ENCODE results near the gene PLCG2.

The PLCG2 gene

DNA sequence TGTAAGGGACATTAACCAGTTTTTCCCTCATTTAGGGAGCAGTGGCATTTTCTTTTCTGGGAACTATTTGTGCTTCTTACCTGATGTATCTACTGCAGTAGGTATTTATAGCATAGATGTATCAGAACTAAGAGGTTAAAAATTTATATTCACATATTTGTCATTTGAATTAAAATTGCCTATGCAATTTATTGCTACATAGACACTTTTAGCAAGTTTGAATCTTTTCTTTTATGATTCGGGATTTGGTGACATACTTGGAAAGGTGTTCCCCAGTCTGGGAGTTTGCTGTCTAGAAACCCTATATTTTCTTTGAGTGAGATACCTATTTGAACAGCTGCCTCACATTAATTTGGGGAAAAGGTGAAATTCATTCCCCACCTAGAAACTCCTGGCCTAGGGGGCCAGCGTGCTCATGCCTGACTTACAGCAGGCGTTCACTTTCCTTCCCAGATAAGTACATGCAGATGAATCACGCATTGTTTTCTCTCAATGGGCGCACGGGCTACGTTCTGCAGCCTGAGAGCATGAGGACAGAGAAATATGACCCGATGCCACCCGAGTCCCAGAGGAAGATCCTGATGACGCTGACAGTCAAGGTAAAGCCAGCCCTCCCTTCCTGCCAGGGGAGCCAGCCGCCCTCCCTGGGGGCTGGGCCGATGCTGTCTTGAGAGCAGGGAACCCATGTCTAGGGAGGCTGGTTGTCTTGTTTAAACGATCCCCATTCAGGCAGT is 158.4 kb downstream of the PLCG2 start:
- no peak for DNase-seq (ENCODE audit: low read depth in 1 of 2, low spot score in 1 of 2)
- Histone ChIP-seq H3K27me3 (ENCODE audit: insufficient read depth, poor library complexity, severe bottlenecking) (no peaks in the 10 kb centered on the region), H3K27ac (replicated peaks) (no peak overlapping the region), H3K4me3 (replicated peaks; ENCODE audit: insufficient read depth, low read length) (no peak overlapping the region)
- TF ChIP-seq, protein P1, sequence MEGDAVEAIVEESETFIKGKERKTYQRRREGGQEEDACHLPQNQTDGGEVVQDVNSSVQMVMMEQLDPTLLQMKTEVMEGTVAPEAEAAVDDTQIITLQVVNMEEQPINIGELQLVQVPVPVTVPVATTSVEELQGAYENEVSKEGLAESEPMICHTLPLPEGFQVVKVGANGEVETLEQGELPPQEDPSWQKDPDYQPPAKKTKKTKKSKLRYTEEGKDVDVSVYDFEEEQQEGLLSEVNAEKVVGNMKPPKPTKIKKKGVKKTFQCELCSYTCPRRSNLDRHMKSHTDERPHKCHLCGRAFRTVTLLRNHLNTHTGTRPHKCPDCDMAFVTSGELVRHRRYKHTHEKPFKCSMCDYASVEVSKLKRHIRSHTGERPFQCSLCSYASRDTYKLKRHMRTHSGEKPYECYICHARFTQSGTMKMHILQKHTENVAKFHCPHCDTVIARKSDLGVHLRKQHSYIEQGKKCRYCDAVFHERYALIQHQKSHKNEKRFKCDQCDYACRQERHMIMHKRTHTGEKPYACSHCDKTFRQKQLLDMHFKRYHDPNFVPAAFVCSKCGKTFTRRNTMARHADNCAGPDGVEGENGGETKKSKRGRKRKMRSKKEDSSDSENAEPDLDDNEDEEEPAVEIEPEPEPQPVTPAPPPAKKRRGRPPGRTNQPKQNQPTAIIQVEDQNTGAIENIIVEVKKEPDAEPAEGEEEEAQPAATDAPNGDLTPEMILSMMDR (IDR thresholded peaks at IDR 0.05; ENCODE audit: insufficient read depth, low read length), result no peak
- TF ChIP-seq POLR2AphosphoS5 (IDR thresholded peaks at IDR 0.05; ENCODE audit: low read depth), result no peak
- TF ChIP-seq, protein P2, sequence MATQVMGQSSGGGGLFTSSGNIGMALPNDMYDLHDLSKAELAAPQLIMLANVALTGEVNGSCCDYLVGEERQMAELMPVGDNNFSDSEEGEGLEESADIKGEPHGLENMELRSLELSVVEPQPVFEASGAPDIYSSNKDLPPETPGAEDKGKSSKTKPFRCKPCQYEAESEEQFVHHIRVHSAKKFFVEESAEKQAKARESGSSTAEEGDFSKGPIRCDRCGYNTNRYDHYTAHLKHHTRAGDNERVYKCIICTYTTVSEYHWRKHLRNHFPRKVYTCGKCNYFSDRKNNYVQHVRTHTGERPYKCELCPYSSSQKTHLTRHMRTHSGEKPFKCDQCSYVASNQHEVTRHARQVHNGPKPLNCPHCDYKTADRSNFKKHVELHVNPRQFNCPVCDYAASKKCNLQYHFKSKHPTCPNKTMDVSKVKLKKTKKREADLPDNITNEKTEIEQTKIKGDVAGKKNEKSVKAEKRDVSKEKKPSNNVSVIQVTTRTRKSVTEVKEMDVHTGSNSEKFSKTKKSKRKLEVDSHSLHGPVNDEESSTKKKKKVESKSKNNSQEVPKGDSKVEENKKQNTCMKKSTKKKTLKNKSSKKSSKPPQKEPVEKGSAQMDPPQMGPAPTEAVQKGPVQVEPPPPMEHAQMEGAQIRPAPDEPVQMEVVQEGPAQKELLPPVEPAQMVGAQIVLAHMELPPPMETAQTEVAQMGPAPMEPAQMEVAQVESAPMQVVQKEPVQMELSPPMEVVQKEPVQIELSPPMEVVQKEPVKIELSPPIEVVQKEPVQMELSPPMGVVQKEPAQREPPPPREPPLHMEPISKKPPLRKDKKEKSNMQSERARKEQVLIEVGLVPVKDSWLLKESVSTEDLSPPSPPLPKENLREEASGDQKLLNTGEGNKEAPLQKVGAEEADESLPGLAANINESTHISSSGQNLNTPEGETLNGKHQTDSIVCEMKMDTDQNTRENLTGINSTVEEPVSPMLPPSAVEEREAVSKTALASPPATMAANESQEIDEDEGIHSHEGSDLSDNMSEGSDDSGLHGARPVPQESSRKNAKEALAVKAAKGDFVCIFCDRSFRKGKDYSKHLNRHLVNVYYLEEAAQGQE (IDR thresholded peaks at IDR 0.05; ENCODE audit: insufficient replicate concordance, low read depth), result no peak
- TF ChIP-seq GABPA (IDR thresholded peaks at IDR 0.05; ENCODE audit: low read depth), result no peak
- no peak for TF ChIP-seq SPI1 (IDR thresholded peaks at IDR 0.05; ENCODE audit: borderline replicate concordance, low read depth)

- no peak for TF ChIP-seq SPI1 (IDR thresholded peaks at IDR 0.05; ENCODE audit: borderline replicate concordance, low read depth)
- TF ChIP-seq, protein P1 (IDR thresholded peaks at IDR 0.05; ENCODE audit: insufficient read depth, low read length), result no peak
- no peak overlapping the region for H3K4me3 ChIP-seq (replicated peaks; ENCODE audit: insufficient read depth, low read length)
- DNase-seq (ENCODE audit: low read depth in 1 of 2, low spot score in 1 of 2), result no peak
Observed at GRCh38 chr16:81938326-81939163, 159.5 kb downstream of the PLCG2 start.

GRCh38 chr16:81939164-81940056 is 160.3 kb downstream of the PLCG2 start:
- no peak for DNase-seq (ENCODE audit: low read depth in 1 of 2, low spot score in 1 of 2)
- no peaks in the 10 kb centered on the region for H3K27me3 ChIP-seq (ENCODE audit: insufficient read depth, poor library complexity, severe bottlenecking)
- no peak overlapping the region for H3K27ac ChIP-seq (replicated peaks)
- TF ChIP-seq GABPA (IDR thresholded peaks at IDR 0.05; ENCODE audit: low read depth), result no peak
- TF ChIP-seq, protein P1 (IDR thresholded peaks at IDR 0.05; ENCODE audit: insufficient read depth, low read length), result no peak
- no peak for TF ChIP-seq POLR2AphosphoS5 (IDR thresholded peaks at IDR 0.05; ENCODE audit: low read depth)
- TF ChIP-seq, protein P2 (IDR thresholded peaks at IDR 0.05; ENCODE audit: insufficient replicate concordance, low read depth), result no peak
- no peak for TF ChIP-seq SPI1 (IDR thresholded peaks at IDR 0.05; ENCODE audit: borderline replicate concordance, low read depth)
- no peak overlapping the region for H3K4me3 ChIP-seq (replicated peaks; ENCODE audit: insufficient read depth, low read length)

More at GRCh38 chr16:81938326-81939163, 159.5 kb downstream of the PLCG2 start:
- H3K27me3 ChIP-seq (ENCODE audit: insufficient read depth, poor library complexity, severe bottlenecking), result no peaks in the 10 kb centered on the region
- H3K27ac ChIP-seq (replicated peaks), result no peak overlapping the region
